Mononuclear cell (primary cell): Measurements from ENCODE around the gene TMEM169. TPM values are rescaled to one million over a fixed set of nuclear protein-coding genes. Genes with fewer than 3 reads are reported as not detected.

Source experiments
- H3K27me3 ChIP-seq: 2 replicates; pipeline ENCODE4 v1.6.0; 2011; ENCODE audit warnings: low read length, control low read depth; ENCODE audit not compliant: insufficient read depth
- H3K4me1 ChIP-seq: 2 replicates; pipeline ENCODE4 v1.5.1; 2011; ENCODE audit warnings: mild to moderate bottlenecking, low read length, control low read depth; ENCODE audit not compliant: insufficient read depth
- H3K4me3 ChIP-seq: 2 replicates; pipeline ENCODE4 v1.5.1; 2011; ENCODE audit warnings: mild to moderate bottlenecking, low read length, moderate library complexity
- H3K9me3 ChIP-seq: 2 replicates; pipeline ENCODE4 v1.5.1; 2011; ENCODE audit warnings: low read depth, mild to moderate bottlenecking, control low read depth, low read length
- total RNA-seq: library from RNA; depleted of rRNA; stranded (reverse); fragments of >200 nt; gene quantifications from one replicate; pipeline ENCODE4 v1.2.3, GENCODE V29; 2012

The TMEM169 gene
- total RNA-seq, 1 donor, result 0.42 TPM

DNA sequence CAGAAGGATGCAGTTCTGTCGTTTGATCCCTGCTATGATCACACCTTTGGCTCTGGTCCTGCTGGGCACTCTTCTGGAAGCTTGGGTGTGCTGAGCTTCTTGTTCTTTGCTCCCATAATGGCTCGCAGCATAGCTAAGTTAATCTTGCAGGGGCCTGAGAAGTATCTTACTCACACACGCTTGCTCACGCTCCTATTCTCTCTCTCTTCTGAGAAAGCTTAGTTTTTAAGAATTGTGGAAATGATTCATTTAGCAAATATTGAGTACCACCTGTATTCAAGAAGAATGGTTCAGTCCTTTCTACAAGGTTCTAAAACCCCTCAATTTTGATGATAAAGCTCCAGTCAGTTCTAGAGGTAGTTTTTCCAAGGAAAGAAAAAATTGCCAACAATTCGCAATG, 68.0 kb downstream of the TMEM169 start:
- H3K27me3 ChIP-seq, result no peaks in the 10 kb centered on the region
- no peak overlapping the region for H3K4me3 ChIP-seq
- H3K4me1 ChIP-seq, result no peaks in the 10 kb centered on the region
- no peaks in the 10 kb centered on the region for H3K9me3 ChIP-seq

GRCh38 chr2:216151313-216152025, 69.8 kb downstream of the TMEM169 start:
- no peaks in the 10 kb centered on the region for H3K27me3 ChIP-seq
- no peaks in the 10 kb centered on the region for H3K9me3 ChIP-seq
- no peaks in the 10 kb centered on the region for H3K4me1 ChIP-seq
- no peak overlapping the region for H3K4me3 ChIP-seq

Other genes with a start within 250 kb of the TMEM169 start
- gene MREG, start 68.4 kb upstream of the TMEM169 start, total RNA-seq, result 1.9 TPM
- 8.1 TPM for gene PECR, start 110 bp upstream of the TMEM169 start, total RNA-seq
- 132 TPM for gene XRCC5, start 27.4 kb downstream of the TMEM169 start, total RNA-seq